Stimulated activated CD4-positive, alpha-beta T cell treated with anti-CD3 and anti-CD28 coated beads, TNF-alpha, amount 100 ng/mL, for 48 hours (primary cell): ENCODE measurements around the gene NPAS3.

Experiments used
- DNase-seq, 3 donors: peaks; one replicate each; pipeline ENCODE4 v3.0.0-alpha.2; 2020; ENCODE audit warnings: low read depth in 3 of 3

NPAS3 gene

DNA sequence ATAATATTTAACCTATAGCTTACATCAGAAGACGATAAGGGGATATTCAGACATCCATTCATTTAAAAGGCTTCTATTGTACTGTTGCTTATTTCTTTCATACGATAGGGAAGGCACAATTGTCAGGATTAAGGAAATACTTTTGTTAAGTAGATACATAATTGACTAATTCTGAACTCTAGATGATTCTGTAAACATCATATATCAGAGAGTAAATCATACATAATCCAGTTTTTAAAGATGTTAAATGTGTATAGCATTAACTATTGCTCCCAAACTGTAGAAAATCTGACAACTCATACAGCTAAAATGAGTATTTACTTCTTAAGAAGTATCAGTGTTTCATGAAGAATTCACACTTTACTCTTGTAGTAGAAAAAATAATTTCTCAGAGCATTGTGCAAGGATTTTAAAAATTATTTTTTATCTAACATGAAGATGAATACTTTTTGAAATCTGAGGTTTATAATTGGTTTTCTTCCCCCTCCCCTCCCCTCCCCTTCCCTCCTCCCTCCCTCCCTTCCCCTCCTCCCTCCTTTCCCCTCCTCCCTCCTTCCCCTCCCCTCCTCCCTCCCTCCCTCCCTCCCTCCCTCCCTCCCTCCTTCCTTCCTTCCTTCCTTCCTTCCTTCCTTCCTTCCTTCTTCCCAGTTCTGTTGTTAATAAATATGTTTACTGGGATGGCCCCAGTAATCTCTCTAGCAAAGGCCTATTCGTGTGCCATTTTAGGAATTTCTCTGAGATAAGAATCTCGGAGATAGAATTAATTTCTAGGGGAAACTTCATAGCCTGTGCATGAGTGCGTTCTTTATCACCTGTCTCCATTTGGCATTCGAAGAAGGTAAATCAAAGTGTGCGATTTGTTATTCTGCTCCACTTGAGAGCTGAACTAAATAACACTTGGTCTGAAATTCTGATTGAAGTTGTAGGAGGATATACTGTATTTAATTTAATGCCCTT lies 2.3 kb downstream of the NPAS3 start:
- DNase-seq = no peak

DNA sequence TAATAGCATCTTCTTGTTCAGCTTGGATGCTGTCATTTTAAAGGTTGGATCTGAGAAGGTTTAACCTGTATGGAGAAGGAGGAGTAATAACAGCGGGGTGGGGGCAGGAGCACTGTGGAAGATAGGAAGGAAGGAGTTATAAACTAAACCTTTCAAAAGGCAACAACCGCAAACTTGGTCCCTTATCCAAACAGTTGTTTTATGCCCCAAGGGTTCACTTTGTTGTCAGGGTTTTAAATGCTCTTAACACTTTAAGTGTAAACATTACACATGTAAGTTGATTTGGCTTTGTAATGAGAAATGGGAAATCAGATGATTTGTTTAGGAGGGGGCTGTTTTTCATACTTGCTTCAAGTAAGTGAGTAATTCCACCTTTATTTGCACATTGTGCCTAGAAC lies 3.0 kb downstream of the NPAS3 start:
- DNase-seq = no peak

DNA sequence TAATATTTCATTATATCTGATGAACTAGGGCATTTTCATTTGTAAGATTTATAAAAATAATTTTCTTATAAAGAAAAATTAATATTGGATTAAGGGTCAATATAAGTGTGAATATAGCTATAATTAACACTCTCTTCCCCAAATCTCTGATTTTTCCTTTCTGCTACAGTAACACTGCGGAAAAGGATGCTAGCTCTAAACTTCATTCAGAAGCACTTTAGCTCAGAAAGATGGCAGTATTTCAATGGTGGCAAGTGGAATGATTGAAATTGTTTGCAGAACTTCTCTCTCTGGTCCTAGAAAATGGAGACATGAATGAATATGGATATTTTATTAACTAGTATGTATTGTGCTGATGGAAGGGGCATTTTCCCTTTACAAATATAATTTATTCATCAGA lies 8.4 kb downstream of the NPAS3 start:
- DNase-seq = no peak

DNA sequence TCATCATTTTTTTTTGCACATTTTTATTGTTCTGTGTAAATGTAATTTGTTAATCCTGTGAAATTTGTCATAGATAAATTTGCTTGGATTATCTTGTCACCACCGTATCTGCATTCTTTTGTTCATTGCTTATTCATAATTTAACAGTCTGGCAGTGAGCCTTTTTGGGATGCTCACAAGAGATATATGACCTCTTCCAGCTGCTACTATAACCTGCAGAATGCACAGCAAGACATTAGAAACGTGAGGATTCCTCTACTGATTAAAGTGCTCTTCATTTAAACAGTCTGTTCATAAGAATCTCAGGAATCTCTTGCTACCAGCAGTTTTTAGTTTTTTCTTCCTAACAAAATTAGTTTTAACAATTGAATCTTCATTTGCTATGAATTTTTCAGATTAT lies 9.1 kb downstream of the NPAS3 start:
- no peak for DNase-seq

DNA sequence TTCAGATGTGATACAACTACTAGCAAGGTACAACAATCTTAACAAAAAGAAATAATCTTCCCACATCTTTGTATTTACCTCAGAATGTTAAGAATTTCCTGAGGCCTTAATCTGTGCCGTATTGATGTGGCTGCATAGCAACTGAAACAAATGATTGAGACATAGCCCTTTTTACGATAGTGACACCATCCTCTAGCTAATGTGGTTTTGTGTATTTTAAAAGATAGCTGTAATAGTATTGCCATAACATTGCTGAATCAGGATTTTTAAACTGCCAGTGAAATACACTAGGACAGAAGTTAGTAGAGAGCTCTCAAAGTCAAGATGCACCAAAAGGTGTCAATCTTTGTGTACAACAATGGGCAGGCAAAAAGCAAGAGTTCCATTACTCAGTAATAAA lies 11.9 kb downstream of the NPAS3 start:
- no peak for DNase-seq

DNA sequence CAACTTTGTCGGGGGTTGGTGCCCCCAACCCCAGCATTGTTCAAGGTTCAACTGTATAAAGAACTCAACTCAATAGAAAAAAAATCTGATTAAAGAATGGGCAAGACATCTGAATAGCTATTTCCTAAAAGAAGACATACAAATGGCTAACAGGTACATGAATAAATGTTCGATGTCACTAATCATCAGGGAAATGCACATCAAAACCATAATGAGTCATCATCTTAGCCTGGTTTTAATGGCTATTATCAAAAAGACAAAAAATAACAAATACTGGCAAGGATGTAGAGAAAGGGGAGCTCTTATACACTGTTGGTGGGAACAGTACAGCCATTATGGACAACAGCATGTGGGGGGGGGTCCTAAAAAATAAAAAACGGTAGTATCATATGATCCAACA lies 28.7 kb downstream of the NPAS3 start:
- DNase-seq = no peak

DNA sequence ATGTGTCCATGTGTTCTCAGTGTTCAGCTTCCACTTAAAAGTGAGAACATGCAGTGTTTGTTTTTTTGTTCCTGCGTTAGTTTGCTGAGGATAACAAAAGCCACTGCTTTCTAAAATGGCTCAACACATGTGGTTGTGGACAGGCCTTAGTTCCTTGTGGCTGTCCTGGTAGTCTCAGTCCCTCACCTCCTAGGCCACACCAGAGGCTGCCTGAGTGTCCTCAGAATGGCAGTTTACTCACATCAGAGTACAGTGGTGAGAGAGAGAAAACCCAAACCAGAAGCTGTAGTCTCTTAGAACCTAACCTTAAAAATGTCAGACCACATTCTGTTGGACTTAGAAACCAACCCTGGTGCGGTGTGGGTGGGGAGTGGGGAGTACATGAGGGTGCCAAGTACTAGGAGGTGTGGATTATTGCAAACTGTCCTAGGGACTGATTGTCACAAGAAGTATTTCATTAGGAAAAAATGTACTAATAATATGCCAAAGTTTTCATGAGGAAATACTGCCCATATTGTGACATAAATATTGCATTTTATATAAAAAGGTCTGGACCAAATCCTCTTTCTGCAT lies 30.4 kb downstream of the NPAS3 start:
- DNase-seq = no peak

DNA sequence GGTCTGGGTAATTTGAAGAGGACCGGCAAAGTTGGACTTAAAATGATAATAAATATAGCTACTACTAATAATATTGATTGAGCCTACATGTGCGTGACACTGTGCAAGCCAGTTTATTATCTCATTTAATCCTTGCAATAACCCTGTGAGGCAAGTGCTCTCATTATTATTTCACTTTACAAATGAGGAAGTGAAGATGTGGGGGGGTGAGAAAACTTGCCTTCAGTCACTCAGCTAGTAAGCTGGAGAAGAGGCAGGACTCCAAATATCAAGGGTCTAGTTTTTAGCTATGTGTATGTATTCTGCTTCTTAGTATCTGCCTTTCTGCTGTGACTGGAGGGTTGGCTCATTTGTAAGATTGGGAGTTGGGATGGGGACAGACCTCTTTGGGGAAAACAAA lies 39.2 kb downstream of the NPAS3 start:
- no peak for DNase-seq

DNA sequence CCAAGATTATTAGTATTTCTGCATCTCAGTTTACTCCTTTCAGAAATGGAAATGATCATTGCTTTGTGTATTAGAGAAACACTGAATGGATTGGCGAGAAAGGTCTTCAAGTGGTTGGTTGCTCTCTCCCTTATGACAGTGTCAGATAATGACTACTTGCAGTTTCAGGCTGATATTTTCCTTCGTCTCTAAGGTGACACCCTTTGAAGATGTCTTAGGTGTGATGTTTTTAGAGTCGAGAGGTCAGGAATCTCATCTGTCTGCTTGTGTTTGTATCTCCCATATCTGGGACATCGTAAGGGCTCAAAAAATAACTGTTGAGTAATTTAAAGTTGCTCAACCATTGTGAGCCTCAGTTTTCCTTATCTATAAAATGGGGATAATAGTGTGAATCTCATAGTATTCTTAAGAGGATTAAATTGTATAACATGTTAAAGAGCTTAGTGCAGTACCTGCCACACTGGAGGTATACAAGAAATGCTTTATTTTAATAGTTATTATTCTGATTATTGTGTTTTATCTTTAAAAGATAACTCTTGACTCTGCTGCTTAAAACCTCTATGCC lies 40.1 kb downstream of the NPAS3 start:
- DNase-seq = no peak

DNA sequence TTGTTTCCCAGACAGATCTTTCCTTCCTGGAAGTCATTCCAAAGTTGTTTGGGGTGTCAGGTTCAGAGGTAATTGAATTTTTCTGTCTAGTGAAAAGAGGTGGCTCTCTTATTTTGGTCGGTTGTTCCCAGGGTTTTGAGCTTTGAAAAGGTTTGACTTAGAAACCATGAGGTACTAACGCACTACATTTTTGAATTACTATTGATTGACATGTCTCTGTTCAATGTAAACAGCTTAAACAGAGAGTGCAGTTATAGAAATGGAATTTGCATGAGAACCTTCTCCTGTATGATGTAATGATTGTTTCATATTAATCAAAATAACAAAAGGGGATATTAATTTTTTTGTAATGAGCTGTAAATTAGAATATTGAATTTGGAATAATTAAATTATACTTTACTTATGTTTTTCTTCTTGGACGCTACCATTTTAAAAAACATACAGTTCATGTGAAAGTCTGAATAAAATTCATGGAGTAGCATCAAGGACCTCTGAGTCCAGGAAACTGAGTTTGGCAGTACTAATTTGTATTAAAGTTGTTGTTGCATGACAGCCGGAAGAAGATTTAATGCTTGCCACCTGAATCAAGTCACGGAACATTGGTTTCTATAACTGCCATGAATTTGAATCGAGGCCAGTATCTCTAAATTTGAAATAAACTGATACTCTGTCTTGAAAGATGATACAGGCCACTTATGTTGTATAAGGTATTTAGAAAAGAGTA lies 41.7 kb downstream of the NPAS3 start:
- DNase-seq = no peak

DNA sequence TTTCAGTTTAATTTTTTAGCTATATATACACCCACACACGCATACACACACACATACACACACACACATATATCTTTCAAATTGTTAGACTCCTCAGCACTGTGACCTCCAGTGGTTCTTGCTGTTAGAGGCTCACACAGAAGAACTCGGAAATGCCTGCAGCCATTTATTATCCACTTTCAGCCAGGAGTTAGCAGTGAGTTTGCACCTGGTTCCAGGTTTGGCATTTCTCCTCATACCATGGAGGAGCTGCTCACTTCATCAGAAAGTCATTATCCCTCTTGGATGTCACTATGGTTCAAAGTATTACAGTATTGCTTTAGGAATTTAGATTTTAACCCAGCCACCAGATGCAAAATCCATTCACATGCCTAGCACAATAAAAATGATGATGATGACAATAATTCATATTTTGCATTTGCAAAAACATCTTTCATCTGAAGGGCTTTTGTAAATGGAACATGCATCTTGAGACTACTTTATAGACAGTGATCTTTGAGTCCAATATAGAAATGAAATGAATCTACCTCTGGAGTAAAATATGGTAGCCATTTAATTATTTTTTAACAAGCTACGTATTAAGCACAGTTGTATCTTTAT lies 42.3 kb downstream of the NPAS3 start:
- DNase-seq = no peak

DNA sequence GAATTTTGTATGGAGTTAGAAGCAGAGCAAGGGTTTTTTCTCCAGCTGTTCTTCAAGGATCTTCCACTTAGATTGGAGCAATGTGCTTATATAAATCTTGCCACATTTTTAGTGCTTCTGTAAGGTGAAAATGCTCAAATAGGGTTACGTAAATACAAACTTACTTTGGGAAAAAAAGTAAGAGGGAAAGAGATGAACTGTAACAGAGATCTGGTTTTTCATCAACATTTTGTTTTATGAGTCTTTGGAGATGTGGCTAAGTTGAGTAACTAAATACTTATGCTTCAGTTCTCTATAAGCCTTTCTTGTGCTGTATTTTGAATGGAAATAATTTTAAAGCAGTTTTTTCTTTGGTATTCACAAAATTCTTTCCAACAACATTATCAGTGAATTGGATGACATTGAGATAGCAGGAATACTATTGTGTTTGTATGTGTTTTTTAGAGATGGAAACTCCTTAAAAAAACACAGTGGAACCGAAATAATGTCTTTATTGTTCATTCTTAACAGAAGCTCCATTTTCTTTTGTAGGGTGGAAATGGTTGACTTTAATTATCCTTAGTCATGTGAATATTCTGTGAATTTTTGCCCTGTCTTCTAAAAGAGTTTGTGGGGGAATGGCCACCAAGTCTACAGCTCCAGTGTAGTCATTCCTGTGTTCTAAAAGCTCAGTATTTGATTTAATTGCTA lies 45.7 kb downstream of the NPAS3 start:
- DNase-seq = no peak

DNA sequence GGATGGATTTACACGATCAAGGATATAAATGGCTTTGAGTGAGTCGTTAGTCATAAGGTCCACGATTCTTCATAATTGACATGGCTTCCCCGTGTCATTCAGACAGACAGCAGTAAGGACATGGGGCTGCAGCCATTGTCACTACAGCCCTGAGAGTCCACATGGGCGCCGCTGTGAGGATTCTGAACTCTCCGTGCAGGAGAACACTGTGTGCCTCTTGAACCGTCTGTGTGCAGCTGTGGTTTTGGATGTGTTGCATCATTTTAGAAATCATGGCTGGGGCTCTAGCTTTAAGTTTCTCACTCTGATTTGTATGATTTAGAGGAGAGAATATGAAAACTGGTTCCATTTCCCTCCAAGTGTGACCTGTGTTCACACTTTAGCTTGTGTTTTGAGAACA lies 47.2 kb downstream of the NPAS3 start:
- no peak for DNase-seq

DNA sequence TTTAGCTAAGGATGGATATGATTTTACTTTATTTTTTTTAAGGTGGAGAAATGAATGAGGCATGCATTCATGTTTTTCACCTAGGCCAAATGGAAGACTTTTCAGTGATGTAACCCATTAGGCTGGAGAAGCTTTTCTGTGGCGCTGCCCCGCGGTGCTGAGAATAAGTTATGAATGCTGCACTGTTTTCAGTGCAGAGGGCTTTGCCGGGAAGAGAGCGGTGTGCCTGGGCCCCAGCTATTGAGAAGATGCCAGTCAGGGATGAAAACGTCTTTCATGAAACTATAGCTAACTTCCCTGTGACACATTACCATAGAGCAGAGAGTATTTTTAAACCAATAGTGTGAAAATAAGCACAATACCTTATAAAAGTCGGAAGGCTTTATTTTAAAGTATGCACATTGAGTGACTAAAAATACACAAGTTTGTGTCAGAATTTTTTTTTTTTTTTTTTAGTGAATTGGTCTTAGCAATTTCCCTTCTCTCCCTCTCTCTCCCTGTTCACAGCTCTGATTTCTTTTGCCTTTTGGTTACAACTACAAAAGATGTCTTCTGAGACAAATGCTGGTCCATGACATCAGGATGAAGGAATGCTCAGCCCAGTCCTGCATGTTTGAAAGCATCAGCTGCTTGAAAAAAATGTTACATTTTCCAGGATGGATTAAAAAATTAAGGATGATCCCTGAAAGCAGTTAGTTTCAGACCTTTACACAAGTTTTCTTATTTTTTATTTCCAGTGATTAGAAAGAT lies 48.3 kb downstream of the NPAS3 start:
- no peak for DNase-seq

DNA sequence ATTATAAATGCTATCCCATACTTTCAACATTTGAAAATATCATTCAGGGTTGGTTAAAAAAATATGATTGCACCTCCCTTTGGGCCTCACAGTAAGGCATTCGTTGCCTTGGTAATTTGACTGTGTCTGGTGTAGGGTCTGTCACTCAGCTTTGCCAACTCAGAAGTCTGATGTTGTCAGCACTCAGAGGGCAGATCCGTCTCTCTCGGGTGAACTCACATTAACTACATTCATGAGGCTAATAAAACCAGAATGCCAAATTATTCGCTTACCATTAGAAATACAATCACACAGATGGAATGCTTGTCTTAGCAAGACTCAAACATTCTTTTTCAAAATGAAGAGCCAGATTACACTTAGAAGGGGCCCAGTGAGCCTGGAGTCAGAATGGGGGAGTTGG lies 53.0 kb downstream of the NPAS3 start:
- no peak for DNase-seq

DNA sequence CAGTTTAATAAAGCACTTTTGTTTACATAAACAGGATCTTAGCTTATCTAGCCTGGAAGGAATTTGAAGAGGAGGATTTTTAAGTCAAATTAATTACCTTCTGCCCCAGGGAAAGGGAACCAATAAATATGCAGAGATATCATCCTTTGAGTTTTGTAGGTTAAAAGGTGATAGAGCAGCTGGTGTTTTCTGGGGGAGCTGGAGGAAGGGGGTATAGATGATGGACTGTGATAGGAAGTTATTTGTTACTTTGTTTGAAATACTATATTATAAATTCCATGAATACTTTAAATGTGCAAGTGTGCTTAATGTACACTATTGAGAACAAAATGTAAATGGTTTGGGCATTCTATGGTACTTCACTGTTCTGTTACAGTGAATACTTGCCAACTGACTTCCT lies 55.2 kb downstream of the NPAS3 start:
- DNase-seq = no peak

DNA sequence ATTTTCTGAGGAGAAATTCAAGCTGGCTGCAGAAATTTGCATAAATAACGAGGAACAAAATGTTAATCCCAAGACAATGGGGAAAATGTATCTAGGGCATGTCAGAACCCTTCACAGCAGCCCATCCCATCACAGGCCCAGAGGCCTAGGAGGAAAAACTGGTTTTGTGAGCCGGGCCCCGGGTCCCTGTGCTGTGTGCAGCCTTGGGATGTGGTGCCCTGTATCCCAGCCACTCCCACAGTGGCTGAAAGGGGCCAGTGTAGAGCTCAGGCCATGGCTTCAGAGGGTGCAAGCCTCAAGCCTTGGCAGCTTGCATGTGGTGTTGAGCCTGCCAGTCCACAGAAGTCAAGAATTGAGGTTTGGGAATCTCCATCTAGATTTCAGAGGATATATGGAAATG lies 57.7 kb downstream of the NPAS3 start:
- DNase-seq = no peak

DNA sequence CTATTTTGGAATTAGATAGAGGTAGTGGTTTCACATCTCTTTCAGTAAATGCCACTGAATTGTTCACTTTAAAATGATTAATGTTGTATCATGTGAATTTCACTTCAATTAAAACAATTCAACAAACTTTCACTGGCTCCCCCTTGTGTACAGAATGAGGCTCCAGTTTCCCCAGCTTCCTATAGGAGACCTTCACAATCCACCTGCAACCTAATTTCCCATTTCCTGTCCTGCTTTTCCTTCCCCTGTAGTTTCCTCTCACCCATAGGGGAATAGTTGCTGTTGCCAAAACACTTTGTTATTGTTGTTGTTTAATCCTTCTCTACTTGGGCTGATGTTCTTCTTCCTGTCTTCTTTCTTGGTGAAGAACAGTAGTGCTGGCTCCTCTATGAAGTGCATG lies 59.8 kb downstream of the NPAS3 start:
- DNase-seq = no peak

DNA sequence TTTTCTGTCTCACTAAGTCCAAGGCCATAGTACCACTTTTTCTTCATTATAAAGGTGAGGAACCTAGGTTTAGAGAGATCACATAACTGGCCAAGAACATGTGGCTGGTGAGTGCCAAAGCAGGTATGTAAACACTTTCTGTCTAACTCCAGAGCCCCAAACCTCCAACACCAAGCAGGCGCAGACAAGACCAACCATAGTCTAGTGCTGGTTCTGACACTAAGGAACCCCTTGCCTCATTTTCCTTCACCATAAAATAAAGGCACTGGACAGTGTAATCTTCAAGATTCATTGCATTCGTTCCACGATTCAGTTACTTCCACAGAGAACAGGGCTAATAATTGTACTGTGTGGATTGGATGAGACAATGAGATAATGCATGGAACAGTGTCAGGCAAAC lies 71.0 kb downstream of the NPAS3 start:
- DNase-seq = no peak

DNA sequence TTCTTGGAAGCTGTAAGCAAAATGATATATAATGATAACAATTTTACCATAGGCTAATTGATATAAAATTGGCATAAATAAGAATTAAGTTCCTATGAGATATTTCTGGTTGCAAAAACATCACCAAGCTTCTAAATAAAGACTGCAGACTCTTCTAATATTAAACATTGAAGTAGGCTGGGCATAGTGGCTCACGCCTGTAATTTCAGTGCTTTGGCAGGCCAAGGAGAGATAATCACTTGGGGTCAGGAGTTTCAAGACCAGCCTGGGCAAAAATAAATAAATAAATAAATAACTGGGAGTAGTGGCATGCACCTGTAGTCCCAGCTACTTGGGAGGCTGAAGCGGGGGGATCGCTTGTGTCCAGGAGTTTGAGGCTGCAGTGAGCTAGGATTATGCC lies 71.8 kb downstream of the NPAS3 start:
- no peak for DNase-seq

DNA sequence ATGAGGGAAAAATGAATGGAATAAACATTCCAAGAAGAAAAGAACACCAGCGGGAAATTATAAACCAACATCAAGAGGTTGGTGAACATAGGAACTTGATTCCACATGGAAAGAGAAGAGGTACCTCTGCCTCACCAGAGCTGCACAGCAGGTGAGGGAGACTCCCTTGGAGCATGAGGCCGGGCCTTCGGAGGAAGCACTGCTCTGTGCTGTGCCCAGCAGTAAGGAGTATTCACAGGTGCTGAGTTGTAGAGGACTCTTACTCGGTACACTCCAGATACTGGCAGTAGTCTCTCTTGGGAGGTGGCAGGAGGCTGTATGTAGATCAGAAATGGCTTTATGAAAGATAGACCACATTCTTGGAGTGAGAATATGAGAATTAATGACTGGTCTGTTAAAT lies 76.0 kb downstream of the NPAS3 start:
- DNase-seq = no peak
